Memory B cell (primary cell): ENCODE data around the gene APEX1.
A peak's percentile ranks its signal among the peaks of the same experiment; 100 is the strongest.

Source experiments
- ATAC-seq: fragments of 150-1000 bp; cut with Tn5 transposase; 2 replicates; pipeline ENCODE4 v1.10.0; 2021; ENCODE audit warnings: low read depth, mild to moderate bottlenecking, moderate library complexity
- DNase-seq, 2 donors: peaks; one replicate each; pipeline ENCODE4 v3.0.0; 2022; ENCODE audit warnings: low spot score in 2 of 2
- H3K27ac Mint-ChIP-seq: one replicate; pipeline ENCODE4 v1.8.0; 2022; ENCODE audit warnings: mild to moderate bottlenecking, moderate library complexity, mixed read lengths
- H3K27me3 Mint-ChIP-seq: one replicate; pipeline ENCODE4 v1.8.0; 2022; ENCODE audit warnings: mixed read lengths
- H3K36me3 Mint-ChIP-seq: one replicate; pipeline ENCODE4 v1.8.0; 2022; ENCODE audit warnings: mild to moderate bottlenecking, mixed read lengths
- H3K4me1 Mint-ChIP-seq: one replicate; pipeline ENCODE4 v1.8.0; 2022; ENCODE audit warnings: mixed read lengths
- H3K4me3 Mint-ChIP-seq: one replicate; pipeline ENCODE4 v1.8.0; 2022; ENCODE audit warnings: mild to moderate bottlenecking, moderate library complexity, mixed read lengths
- H3K9me3 Mint-ChIP-seq: one replicate; pipeline ENCODE4 v1.8.0; 2022; ENCODE audit warnings: mixed read lengths

Gene APEX1

GRCh38 chr14:20454516-20455354 lies at the start of gene APEX1, which contains the start of gene OSGEP:
TSS of gene APEX1 (plus strand) at chr14:20455226. CDS start at chr14:20455646, 420 bp downstream.
TSS of gene OSGEP (minus strand) at chr14:20454812. CDS start at chr14:20454683, 129 bp downstream.
- Mint-ChIP-seq H3K4me3 (no peak within 1 kb of the TSS), H3K27me3 (no peaks in the 10 kb centered on the region), H3K36me3 (peaks cover 20% of the 10 kb centered on the region), H3K9me3 (no peaks in the 10 kb centered on the region), H3K27ac (no peak within 1 kb of the TSS), H3K4me1 (peaks cover 5% of the 10 kb centered on the region)
- ATAC-seq, result peak; percentile 84
- peak; percentile 95 for DNase-seq

- peaks cover 43% of the 10 kb centered on the region for H3K4me1 Mint-ChIP-seq
- no peaks in the 10 kb centered on the region for H3K9me3 Mint-ChIP-seq
These were observed 45.8 kb upstream of the APEX1 start for GRCh38 chr14:20409226-20409625.

GRCh38 chr14:20412411-20412810 lies 42.6 kb upstream of the APEX1 start:
- DNase-seq (peak in 1 of 2 donors; percentile 40), ATAC-seq (peak; percentile 85)
- Mint-ChIP-seq H3K27ac (peak overlapping the region; percentile 97), H3K4me3 (peak overlapping the region; percentile 100), H3K27me3 (no peaks in the 10 kb centered on the region), H3K36me3 (peaks cover 17% of the 10 kb centered on the region), H3K4me1 (peaks cover 41% of the 10 kb centered on the region), H3K9me3 (no peaks in the 10 kb centered on the region)

More at GRCh38 chr14:20409226-20409625, 45.8 kb upstream of the APEX1 start:
- Mint-ChIP-seq H3K27me3 (no peaks in the 10 kb centered on the region), H3K36me3 (peaks cover 39% of the 10 kb centered on the region), H3K4me3 (no peak overlapping the region), H3K27ac (peak overlapping the region; percentile 75)
- no peak for DNase-seq
- ATAC-seq, result no peak

- H3K36me3 Mint-ChIP-seq, result peaks cover 12% of the 10 kb centered on the region
- peak within 1 kb of the TSS; percentile 100 for H3K4me3 Mint-ChIP-seq
- peaks cover 35% of the 10 kb centered on the region for H3K4me1 Mint-ChIP-seq
- H3K27me3 Mint-ChIP-seq, result no peaks in the 10 kb centered on the region
- peak within 1 kb of the TSS; percentile 97 for H3K27ac Mint-ChIP-seq
- DNase-seq, result peak; percentile 41 to 60
- no peaks in the 10 kb centered on the region for H3K9me3 Mint-ChIP-seq
- ATAC-seq, result peak; percentile 65
These were observed 41.9 kb upstream of the APEX1 start, which contains the start of gene TEP1 for GRCh38 chr14:20412876-20413743. TSS of gene TEP1 (minus strand) at chr14:20413501. CDS start at chr14:20408439, 5,062 bp downstream.

GRCh38 chr14:20413744-20414082 lies 41.3 kb upstream of the APEX1 start:
- ATAC-seq (peak; percentile 16), DNase-seq (no peak)
- Mint-ChIP-seq H3K4me3 (peak overlapping the region; percentile 100), H3K27ac (peak overlapping the region; percentile 97), H3K4me1 (peaks cover 31% of the 10 kb centered on the region), H3K36me3 (peaks cover 12% of the 10 kb centered on the region), H3K27me3 (no peaks in the 10 kb centered on the region), H3K9me3 (no peaks in the 10 kb centered on the region)

GRCh38 chr14:20415782-20416206 lies 39.2 kb upstream of the APEX1 start:
- Mint-ChIP-seq H3K9me3 (no peaks in the 10 kb centered on the region), H3K27me3 (no peaks in the 10 kb centered on the region), H3K4me3 (no peak overlapping the region), H3K36me3 (peaks cover 5% of the 10 kb centered on the region), H3K4me1 (peaks cover 23% of the 10 kb centered on the region), H3K27ac (peak overlapping the region; percentile 6)
- DNase-seq (peak; percentile 41 to 62), ATAC-seq (peak; percentile 38)

GRCh38 chr14:20416223-20416622 lies 38.8 kb upstream of the APEX1 start:
- Mint-ChIP-seq H3K36me3 (peaks cover 2% of the 10 kb centered on the region), H3K4me3 (no peak overlapping the region), H3K4me1 (peaks cover 20% of the 10 kb centered on the region), H3K27me3 (no peaks in the 10 kb centered on the region), H3K27ac (peak overlapping the region; percentile 6), H3K9me3 (no peaks in the 10 kb centered on the region)
- no peak for DNase-seq
- ATAC-seq, result no peak

GRCh38 chr14:20417250-20418186 lies 37.5 kb upstream of the APEX1 start:
- H3K27me3 Mint-ChIP-seq, result no peaks in the 10 kb centered on the region
- no peak overlapping the region for H3K27ac Mint-ChIP-seq
- H3K4me3 Mint-ChIP-seq, result no peak overlapping the region
- ATAC-seq (no peak), DNase-seq (no peak)
- H3K4me1 Mint-ChIP-seq, result peaks cover 16% of the 10 kb centered on the region
- no peaks in the 10 kb centered on the region for H3K9me3 Mint-ChIP-seq
- no peaks in the 10 kb centered on the region for H3K36me3 Mint-ChIP-seq

GRCh38 chr14:20418501-20418909 lies 36.5 kb upstream of the APEX1 start:
- H3K27me3 Mint-ChIP-seq, result no peaks in the 10 kb centered on the region
- no peak overlapping the region for H3K27ac Mint-ChIP-seq

GRCh38 chr14:20419419-20419818 lies 35.6 kb upstream of the APEX1 start:
- no peak overlapping the region for H3K4me3 Mint-ChIP-seq
- no peaks in the 10 kb centered on the region for H3K9me3 Mint-ChIP-seq
- H3K4me1 Mint-ChIP-seq, result peaks cover 12% of the 10 kb centered on the region
- ATAC-seq, result no peak
- H3K27me3 Mint-ChIP-seq, result no peaks in the 10 kb centered on the region
- H3K27ac Mint-ChIP-seq, result no peak overlapping the region
- no peaks in the 10 kb centered on the region for H3K36me3 Mint-ChIP-seq
- DNase-seq, result no peak

More at GRCh38 chr14:20418501-20418909, 36.5 kb upstream of the APEX1 start:
- ATAC-seq, result no peak
- no peaks in the 10 kb centered on the region for H3K9me3 Mint-ChIP-seq
- H3K36me3 Mint-ChIP-seq, result no peaks in the 10 kb centered on the region
- no peak for DNase-seq
- peaks cover 16% of the 10 kb centered on the region for H3K4me1 Mint-ChIP-seq
- H3K4me3 Mint-ChIP-seq, result no peak overlapping the region

- no peaks in the 10 kb centered on the region for H3K9me3 Mint-ChIP-seq
- H3K4me3 Mint-ChIP-seq, result no peak overlapping the region
- DNase-seq, result no peak
- no peaks in the 10 kb centered on the region for H3K27me3 Mint-ChIP-seq
- H3K4me1 Mint-ChIP-seq, result peaks cover 13% of the 10 kb centered on the region
- no peaks in the 10 kb centered on the region for H3K36me3 Mint-ChIP-seq
- no peak for ATAC-seq
- no peak overlapping the region for H3K27ac Mint-ChIP-seq
These were observed 33.8 kb upstream of the APEX1 start for GRCh38 chr14:20421267-20421666.

- ATAC-seq (no peak), DNase-seq (no peak)
- no peaks in the 10 kb centered on the region for H3K36me3 Mint-ChIP-seq
- H3K9me3 Mint-ChIP-seq, result no peaks in the 10 kb centered on the region
- peaks cover 22% of the 10 kb centered on the region for H3K4me1 Mint-ChIP-seq
- H3K27me3 Mint-ChIP-seq, result no peaks in the 10 kb centered on the region
- no peak overlapping the region for H3K4me3 Mint-ChIP-seq
- H3K27ac Mint-ChIP-seq, result no peak overlapping the region
These were observed 32.1 kb upstream of the APEX1 start for GRCh38 chr14:20422886-20423285.

GRCh38 chr14:20424851-20425250 lies 30.2 kb upstream of the APEX1 start:
- ATAC-seq (no peak), DNase-seq (no peak)
- Mint-ChIP-seq H3K36me3 (no peaks in the 10 kb centered on the region), H3K9me3 (no peaks in the 10 kb centered on the region), H3K27me3 (no peaks in the 10 kb centered on the region), H3K4me3 (no peak overlapping the region), H3K4me1 (peaks cover 38% of the 10 kb centered on the region), H3K27ac (no peak overlapping the region)
